Lower lobe of right lung (tissue), 2 donors: ENCODE data around the gene GLI1. TPM values are rescaled to one million over a fixed set of nuclear protein-coding genes. Genes with fewer than 3 reads are reported as not detected.
"Not testable (repeated sequence)": the region's sequence is repeated elsewhere in the genome, so short reads cannot be mapped to it uniquely, and the experiment has no call there.

ENCODE experiments used
- ATAC-seq, 2 donors: fragments of 200-7000 bp; cut with Tn5 transposase; one replicate each; pipeline ENCODE4 v1.9.1; 2020 to 2022; ENCODE audit warnings: mild to moderate bottlenecking in 2 of 2, moderate library complexity in 2 of 2
- DNase-seq: peaks from one replicate; pipeline ENCODE4 v3.0.0-alpha.2; 2020
- H3K27ac ChIP-seq: fragments of 200-600 bp; one replicate; pipeline ENCODE4 v1.8.0; 2022
- H3K27me3 ChIP-seq: fragments of 200-600 bp; one replicate; pipeline ENCODE4 v1.8.0; 2022; ENCODE audit warnings: low read depth
- H3K36me3 ChIP-seq: fragments of 200-600 bp; one replicate; pipeline ENCODE4 v1.8.0; 2022; ENCODE audit warnings: mild to moderate bottlenecking
- H3K4me1 ChIP-seq: fragments of 200-600 bp; one replicate; pipeline ENCODE4 v1.8.0; 2022
- H3K4me3 ChIP-seq: fragments of 200-600 bp; one replicate; pipeline ENCODE4 v1.8.0; 2022; ENCODE audit warnings: mild to moderate bottlenecking
- H3K9me3 ChIP-seq: fragments of 200-600 bp; one replicate; pipeline ENCODE4 v1.8.0; 2022
- intact Hi-C: fragments of 100-400 bp; cut with DNase I; formaldehyde crosslinking; loops from one replicate; pipeline ENCODE4 v1.11.0; 2022
- total RNA-seq: library from RNA; stranded (reverse); fragmentation: NEBNext Ultra II Directional; extraction: Animal tissue kit (Norgen Biotek cat#: 25700); gene quantifications from one replicate; pipeline ENCODE4 v1.2.1, GENCODE V29; 2021
- TF ChIP-seq, protein P1 (sequence below): fragments of 200-600 bp; IDR thresholded peaks from one replicate; pipeline ENCODE4 v1.8.0; 2022; ENCODE audit warnings: antibody characterized with exemption, mild to moderate bottlenecking
- donor health status: DM: no; HTN: yes; CAD: no; lungs with severe emphysema.

GLI1 gene
- total RNA-seq, 1 donor from 2014 or later: 0.21 TPM

DNA sequence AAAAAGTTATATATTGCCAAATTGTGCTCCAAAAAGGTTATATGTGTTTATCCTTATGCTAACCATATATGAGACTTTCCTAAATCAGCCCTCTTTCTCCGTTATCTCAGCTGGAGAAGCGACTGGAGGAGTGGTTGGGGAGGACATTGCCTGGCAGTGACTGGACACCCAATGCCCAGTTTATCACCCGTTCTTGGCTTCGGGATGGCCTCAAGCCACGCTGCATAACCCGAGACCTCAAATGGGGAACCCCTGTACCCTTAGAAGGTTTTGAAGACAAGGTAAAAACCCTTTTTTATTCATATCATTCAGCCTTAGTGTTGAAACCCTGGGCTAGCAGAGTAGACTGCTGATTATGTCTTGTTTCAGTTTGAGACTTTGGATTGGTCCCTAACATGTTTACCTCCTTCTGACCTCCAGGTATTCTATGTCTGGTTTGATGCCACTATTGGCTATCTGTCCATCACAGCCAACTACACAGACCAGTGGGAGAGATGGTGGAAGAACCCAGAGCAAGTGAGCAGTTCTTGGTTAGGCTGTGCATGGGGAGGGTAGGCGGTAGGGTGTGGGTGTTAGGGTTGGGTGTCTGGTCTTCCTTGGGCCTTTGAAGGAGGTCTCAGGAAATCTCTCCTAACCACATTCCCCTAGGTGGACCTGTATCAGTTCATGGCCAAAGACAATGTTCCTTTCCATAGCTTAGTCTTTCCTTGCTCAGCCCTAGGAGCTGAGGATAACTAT is 52.2 kb downstream of the GLI1 start:
- Histone ChIP-seq H3K4me3 (no peak overlapping the region), H3K36me3 (peaks cover 81% of the 10 kb centered on the region), H3K27me3 (no peaks in the 10 kb centered on the region), H3K9me3 (no peaks in the 10 kb centered on the region), H3K27ac (no peak overlapping the region), H3K4me1 (no peaks in the 10 kb centered on the region)
- ATAC-seq (no peak), DNase-seq (no peak)
- TF ChIP-seq, protein P1, sequence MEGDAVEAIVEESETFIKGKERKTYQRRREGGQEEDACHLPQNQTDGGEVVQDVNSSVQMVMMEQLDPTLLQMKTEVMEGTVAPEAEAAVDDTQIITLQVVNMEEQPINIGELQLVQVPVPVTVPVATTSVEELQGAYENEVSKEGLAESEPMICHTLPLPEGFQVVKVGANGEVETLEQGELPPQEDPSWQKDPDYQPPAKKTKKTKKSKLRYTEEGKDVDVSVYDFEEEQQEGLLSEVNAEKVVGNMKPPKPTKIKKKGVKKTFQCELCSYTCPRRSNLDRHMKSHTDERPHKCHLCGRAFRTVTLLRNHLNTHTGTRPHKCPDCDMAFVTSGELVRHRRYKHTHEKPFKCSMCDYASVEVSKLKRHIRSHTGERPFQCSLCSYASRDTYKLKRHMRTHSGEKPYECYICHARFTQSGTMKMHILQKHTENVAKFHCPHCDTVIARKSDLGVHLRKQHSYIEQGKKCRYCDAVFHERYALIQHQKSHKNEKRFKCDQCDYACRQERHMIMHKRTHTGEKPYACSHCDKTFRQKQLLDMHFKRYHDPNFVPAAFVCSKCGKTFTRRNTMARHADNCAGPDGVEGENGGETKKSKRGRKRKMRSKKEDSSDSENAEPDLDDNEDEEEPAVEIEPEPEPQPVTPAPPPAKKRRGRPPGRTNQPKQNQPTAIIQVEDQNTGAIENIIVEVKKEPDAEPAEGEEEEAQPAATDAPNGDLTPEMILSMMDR: no peak
- intact Hi-C loops: no loop called here

DNA sequence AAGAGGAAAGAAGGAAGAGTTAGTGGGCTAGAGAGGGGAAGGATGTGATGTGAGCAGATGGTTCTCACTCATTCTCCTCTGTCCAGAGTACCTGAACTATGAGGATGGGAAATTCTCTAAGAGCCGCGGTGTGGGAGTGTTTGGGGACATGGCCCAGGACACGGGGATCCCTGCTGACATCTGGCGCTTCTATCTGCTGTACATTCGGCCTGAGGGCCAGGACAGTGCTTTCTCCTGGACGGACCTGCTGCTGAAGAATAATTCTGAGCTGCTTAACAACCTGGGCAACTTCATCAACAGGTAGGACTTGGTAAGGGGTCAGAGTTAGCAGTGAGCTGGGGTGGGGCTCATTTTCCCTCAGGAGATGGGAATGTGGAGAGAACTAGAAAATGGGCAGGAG is 53.1 kb downstream of the GLI1 start:
- DNase-seq (no peak), ATAC-seq (no peak)
- Histone ChIP-seq H3K36me3 (peaks cover 90% of the 10 kb centered on the region), H3K27me3 (no peaks in the 10 kb centered on the region), H3K27ac (no peak overlapping the region), H3K4me1 (peaks cover 9% of the 10 kb centered on the region), H3K4me3 (no peak overlapping the region), H3K9me3 (no peaks in the 10 kb centered on the region)
- TF ChIP-seq, protein P1: no peak
- intact Hi-C loops: no loop called here

DNA sequence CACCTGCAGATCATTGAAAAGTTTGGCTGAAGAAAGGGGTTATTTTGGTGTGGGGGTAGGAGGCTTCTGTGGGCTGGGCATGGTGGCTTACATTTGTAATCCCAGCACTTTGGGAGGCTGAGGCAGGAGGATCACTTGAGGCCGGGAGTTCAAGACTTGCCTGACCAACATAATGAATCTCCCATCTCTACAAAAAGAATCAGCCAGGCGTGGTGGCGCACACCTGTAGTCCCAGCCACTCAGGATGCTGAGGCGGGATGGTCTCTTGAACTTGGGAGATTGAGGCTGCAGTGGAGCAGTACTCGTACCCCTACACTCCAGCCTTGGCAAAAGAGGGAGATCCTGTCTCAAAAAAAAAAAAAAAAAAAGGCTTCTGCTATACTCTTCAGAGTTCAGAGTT is 53.7 kb downstream of the GLI1 start:
- DNase-seq (no peak), ATAC-seq (no peak)
- Histone ChIP-seq H3K9me3 (no peaks in the 10 kb centered on the region), H3K36me3 (peaks cover 95% of the 10 kb centered on the region), H3K4me3 (no peak overlapping the region), H3K27me3 (no peaks in the 10 kb centered on the region), H3K4me1 (peaks cover 15% of the 10 kb centered on the region), H3K27ac (no peak overlapping the region)
- TF ChIP-seq, protein P1: no peak
- intact Hi-C loops: no loop called here

DNA sequence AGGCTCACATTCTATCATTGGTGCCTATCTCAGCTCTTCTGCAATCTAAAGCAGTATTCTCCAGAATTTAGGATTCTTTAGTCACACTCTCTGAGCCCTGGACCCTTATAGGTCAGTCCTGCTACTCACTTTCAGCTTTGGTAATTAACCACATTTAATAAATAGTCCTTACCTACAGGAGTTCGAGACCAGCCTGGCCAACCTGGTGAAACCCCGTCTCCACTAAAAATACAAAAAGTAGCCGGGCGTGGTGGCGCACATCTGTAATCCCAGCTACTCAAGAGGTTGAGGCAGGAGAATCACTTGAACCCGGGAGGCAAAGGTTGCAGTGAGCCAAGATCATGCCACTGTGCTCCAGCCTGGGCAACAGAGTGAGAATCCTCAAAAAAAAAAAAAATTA is 54.1 kb downstream of the GLI1 start:
- H3K4me3 ChIP-seq, intact Hi-C loops, H3K27ac ChIP-seq, H3K9me3 ChIP-seq, H3K27me3 ChIP-seq, ATAC-seq, DNase-seq: not testable (repeated sequence)
- H3K4me1 ChIP-seq: peaks cover 19% of the 10 kb centered on the region
- peaks cover 93% of the 10 kb centered on the region for H3K36me3 ChIP-seq

DNA sequence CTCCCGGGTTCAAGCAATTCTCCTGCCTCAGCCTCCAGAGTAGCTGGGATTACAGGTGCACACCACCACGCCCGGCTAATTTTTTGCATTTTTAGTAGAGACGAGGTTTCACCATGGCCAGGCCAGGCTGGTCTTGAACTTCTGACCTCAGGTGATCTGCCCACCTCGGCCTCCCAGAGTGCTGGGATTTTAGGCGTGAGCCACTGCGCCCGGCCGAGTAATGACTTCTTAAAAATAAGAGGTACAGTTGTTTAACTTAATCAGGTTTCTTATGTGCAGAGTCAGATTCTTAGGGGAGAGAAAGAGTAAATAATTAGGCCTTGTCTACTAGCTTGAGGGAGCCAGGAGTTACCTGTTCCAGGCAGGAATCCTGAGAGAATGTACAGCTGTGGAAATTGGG is 54.7 kb downstream of the GLI1 start:
- DNase-seq, H3K27ac ChIP-seq, H3K4me3 ChIP-seq, H3K27me3 ChIP-seq, ATAC-seq, intact Hi-C loops, H3K9me3 ChIP-seq: not testable (repeated sequence)
- peaks cover 25% of the 10 kb centered on the region for H3K4me1 ChIP-seq
- H3K36me3 ChIP-seq: peaks cover 88% of the 10 kb centered on the region

GRCh38 chr12:57514720-57515407 is 55.3 kb downstream of the GLI1 start:
- Histone ChIP-seq H3K4me3 (no peak overlapping the region), H3K4me1 (peaks cover 28% of the 10 kb centered on the region), H3K9me3 (no peaks in the 10 kb centered on the region), H3K36me3 (peaks cover 81% of the 10 kb centered on the region), H3K27me3 (no peaks in the 10 kb centered on the region), H3K27ac (no peak overlapping the region)
- ATAC-seq (no peak), DNase-seq (no peak)
- intact Hi-C loops: no loop called here
- TF ChIP-seq, protein P1: no peak
